Sigmoid colon (tissue), 4 donors: Measurements from ENCODE around the gene OTOF.

Source experiments
- POLR2A ChIP-seq, 2 donors: fragments of 450-650 bp; IDR thresholded peaks; one replicate each; pipeline ENCODE4 v1.6.1; 2016; ENCODE audit warnings: antibody characterized with exemption in 2 of 2, mild to moderate bottlenecking in 2 of 2, moderate library complexity in 2 of 2
- POLR2AphosphoS5 ChIP-seq, 4 donors: sonication (generic); formaldehyde crosslinking; IDR thresholded peaks; one replicate each; pipeline ENCODE4 v1.6.1; 2017; ENCODE audit warnings: antibody characterized with exemption in 4 of 4

- TF ChIP-seq POLR2AphosphoS5 (IDR thresholded peaks at IDR 0.05) = no peak
- TF ChIP-seq POLR2A (IDR thresholded peaks at IDR 0.05) = no peak
Measured at GRCh38 chr2:26507088-26507487, 29.2 kb upstream of the OTOF start.
